ENCODE data around the gene CARMIL3.

DNA sequence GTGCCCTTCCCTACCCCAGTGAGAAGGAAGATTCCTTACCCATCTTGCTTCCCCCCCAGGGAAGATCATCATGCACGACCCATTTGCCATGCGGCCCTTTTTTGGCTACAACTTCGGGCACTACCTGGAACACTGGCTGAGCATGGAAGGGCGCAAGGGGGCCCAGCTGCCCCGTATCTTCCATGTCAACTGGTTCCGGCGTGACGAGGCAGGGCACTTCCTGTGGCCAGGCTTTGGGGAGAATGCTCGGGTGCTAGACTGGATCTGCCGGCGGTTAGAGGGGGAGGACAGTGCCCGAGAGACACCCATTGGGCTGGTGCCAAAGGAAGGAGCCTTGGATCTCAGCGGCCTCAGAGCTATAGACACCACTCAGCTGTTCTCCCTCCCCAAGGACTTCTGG lies 51.6 kb downstream of the CARMIL3 start:
- TF ChIP-seq POLR2A (IDR thresholded peaks at IDR 0.05; ENCODE audit: low read depth, low read length) = no peak
- TF ChIP-seq POLR2AphosphoS5 (IDR thresholded peaks at IDR 0.05; ENCODE audit: low read depth, low read length) = no peak
- no peak for TF ChIP-seq PAX5 (IDR thresholded peaks at IDR 0.05; ENCODE audit: insufficient read depth, low read length, severe bottlenecking)

Data from GM12891 (cell line).